HG03342 (cell line): Measurements from ENCODE around the gene FPGS.
"Not testable (repeated sequence)": the region's sequence is repeated elsewhere in the genome, so short reads cannot be mapped to it uniquely, and the experiment has no call there.

Experiments used
- ATAC-seq: cut with Tn5 transposase; IDR thresholded peaks from one replicate; pipeline ENCODE4 v1.9.1; 2021; ENCODE audit warnings: mild to moderate bottlenecking, moderate library complexity; ENCODE audit not compliant: unreplicated experiment

FPGS gene

GRCh38 chr9:127802576-127803443, at the start of gene FPGS:
Gene FPGS (plus strand): TSS chr9:127802882. CDS start chr9:127802925, 43 bp downstream.
- peak; percentile 67 for ATAC-seq

- ATAC-seq: no peak
Measured at GRCh38 chr9:127753148-127753547, 49.5 kb upstream of the FPGS start.

- ATAC-seq: no peak
Measured at GRCh38 chr9:127753622-127754021, 49.1 kb upstream of the FPGS start.

- no peak for ATAC-seq
Measured at GRCh38 chr9:127754099-127755060, 48.3 kb upstream of the FPGS start.

GRCh38 chr9:127755061-127756060, 47.3 kb upstream of the FPGS start:
- ATAC-seq: no peak

GRCh38 chr9:127756233-127756632, 46.4 kb upstream of the FPGS start:
- ATAC-seq: no peak

- not testable (repeated sequence) for ATAC-seq
Measured at GRCh38 chr9:127756776-127757175, 45.9 kb upstream of the FPGS start.

- ATAC-seq: no peak
Measured at GRCh38 chr9:127758843-127759242, 43.8 kb upstream of the FPGS start.

GRCh38 chr9:127761061-127761460, 41.6 kb upstream of the FPGS start:
- no peak for ATAC-seq

GRCh38 chr9:127761491-127761956, 41.2 kb upstream of the FPGS start:
- no peak for ATAC-seq

GRCh38 chr9:127762111-127762676, 40.5 kb upstream of the FPGS start:
- ATAC-seq: no peak

GRCh38 chr9:127763918-127764384, 38.7 kb upstream of the FPGS start:
- ATAC-seq: no peak

- no peak for ATAC-seq
Measured at GRCh38 chr9:127765418-127765817, 37.3 kb upstream of the FPGS start.

GRCh38 chr9:127767410-127767809, 35.3 kb upstream of the FPGS start:
- ATAC-seq: no peak

GRCh38 chr9:127767909-127768331, 34.8 kb upstream of the FPGS start:
- ATAC-seq: no peak

GRCh38 chr9:127768698-127769097, 34.0 kb upstream of the FPGS start:
- ATAC-seq: no peak

- ATAC-seq: no peak
Measured at GRCh38 chr9:127769101-127769500, 33.6 kb upstream of the FPGS start.

GRCh38 chr9:127769929-127770582, 32.6 kb upstream of the FPGS start:
- ATAC-seq: no peak

GRCh38 chr9:127770583-127770904, 32.1 kb upstream of the FPGS start:
- no peak for ATAC-seq
